ENCODE measurements around the gene MAN2B2. TPM values are rescaled to one million over a fixed set of nuclear protein-coding genes. Genes with fewer than 3 reads are reported as not detected.

Gene MAN2B2
- total RNA-seq, 1 donor from 2014 or later = 44.1 TPM

DNA sequence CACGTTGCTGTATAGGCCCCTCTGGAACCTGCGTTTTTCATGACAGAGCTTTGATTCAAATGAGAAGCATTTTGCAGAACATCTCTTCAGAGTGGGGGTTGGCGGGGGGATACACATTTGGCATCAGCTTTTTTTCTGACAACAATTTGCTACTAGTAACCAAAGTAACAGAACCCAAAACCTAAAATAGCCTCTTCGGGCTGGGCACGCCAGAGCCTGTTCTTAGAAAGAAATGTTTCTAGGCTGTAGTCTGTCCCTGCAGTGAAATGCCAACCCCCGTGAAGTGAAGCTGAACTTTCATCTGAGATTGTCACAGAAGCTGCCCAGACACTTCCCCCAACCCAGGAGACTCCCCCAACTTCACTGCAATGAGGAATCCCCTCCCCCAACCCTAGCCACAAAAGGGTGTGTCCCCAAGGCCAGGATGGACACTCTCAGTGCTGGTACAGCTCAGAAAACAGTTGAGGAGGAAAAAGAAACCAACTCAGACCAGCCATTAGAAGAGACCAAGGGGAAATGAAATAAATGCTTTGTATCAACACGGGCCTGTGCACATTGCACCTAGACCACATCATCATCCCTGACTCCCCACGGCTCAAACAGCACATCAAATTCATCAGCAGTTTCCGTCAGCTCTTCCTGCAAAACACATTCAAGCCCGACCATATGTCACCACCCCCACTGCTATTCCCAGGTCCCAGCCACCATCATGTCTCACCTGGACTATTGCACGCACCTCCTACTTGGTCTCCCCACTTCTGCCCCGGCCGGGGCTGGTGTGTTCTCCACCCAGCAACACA, 8.4 kb upstream of the MAN2B2 start:
- peaks cover 8% of the 10 kb centered on the region for H3K4me1 Mint-ChIP-seq (ENCODE audit: low read depth)
- DNase-seq (ENCODE audit: low spot score) = no peak
- peaks cover 30% of the 10 kb centered on the region for H3K27me3 Mint-ChIP-seq (ENCODE audit: low read depth)
- H3K4me3 Mint-ChIP-seq (ENCODE audit: unreplicated experiment) = no peak overlapping the region
- peaks cover 3% of the 10 kb centered on the region for H3K36me3 Mint-ChIP-seq (ENCODE audit: low read depth)
- H3K27ac Mint-ChIP-seq (ENCODE audit: unreplicated experiment) = no peak overlapping the region
- H3K9me3 Mint-ChIP-seq (ENCODE audit: low read depth) = peaks cover 13% of the 10 kb centered on the region
- TF ChIP-seq, protein P1, sequence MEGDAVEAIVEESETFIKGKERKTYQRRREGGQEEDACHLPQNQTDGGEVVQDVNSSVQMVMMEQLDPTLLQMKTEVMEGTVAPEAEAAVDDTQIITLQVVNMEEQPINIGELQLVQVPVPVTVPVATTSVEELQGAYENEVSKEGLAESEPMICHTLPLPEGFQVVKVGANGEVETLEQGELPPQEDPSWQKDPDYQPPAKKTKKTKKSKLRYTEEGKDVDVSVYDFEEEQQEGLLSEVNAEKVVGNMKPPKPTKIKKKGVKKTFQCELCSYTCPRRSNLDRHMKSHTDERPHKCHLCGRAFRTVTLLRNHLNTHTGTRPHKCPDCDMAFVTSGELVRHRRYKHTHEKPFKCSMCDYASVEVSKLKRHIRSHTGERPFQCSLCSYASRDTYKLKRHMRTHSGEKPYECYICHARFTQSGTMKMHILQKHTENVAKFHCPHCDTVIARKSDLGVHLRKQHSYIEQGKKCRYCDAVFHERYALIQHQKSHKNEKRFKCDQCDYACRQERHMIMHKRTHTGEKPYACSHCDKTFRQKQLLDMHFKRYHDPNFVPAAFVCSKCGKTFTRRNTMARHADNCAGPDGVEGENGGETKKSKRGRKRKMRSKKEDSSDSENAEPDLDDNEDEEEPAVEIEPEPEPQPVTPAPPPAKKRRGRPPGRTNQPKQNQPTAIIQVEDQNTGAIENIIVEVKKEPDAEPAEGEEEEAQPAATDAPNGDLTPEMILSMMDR (IDR thresholded peaks at IDR 0.05) = no peak

GRCh38 chr4:6567218-6567617, 7.8 kb upstream of the MAN2B2 start:
- H3K4me3 Mint-ChIP-seq (ENCODE audit: unreplicated experiment) = no peak overlapping the region
- peaks cover 15% of the 10 kb centered on the region for H3K9me3 Mint-ChIP-seq (ENCODE audit: low read depth)
- no peak overlapping the region for H3K27ac Mint-ChIP-seq (ENCODE audit: unreplicated experiment)
- TF ChIP-seq, protein P1 (IDR thresholded peaks at IDR 0.05) = no peak
- H3K27me3 Mint-ChIP-seq (ENCODE audit: low read depth) = peaks cover 26% of the 10 kb centered on the region
- peaks cover 8% of the 10 kb centered on the region for H3K4me1 Mint-ChIP-seq (ENCODE audit: low read depth)
- no peak for DNase-seq (ENCODE audit: low spot score)
- H3K36me3 Mint-ChIP-seq (ENCODE audit: low read depth) = peaks cover 3% of the 10 kb centered on the region

DNA sequence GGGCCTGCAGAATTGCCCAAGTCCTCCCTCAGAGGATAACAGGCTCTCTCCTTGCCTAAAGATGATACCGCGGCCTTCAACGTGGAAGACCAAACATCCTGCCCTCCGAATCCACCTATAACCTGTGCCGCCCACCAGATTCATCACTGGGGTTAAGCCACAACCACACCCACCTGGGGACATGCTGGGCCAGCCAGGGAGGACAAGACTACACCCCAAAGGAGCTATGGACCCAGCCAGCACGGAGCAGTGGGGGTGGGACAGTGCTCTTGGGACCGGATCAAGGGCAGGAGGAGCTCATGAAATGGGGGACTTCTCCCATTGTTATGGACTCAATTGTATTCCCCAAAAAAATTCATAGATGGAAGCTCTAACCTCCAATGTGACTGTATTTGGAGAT, 6.8 kb upstream of the MAN2B2 start:
- H3K4me1 Mint-ChIP-seq (ENCODE audit: low read depth) = peaks cover 8% of the 10 kb centered on the region
- peaks cover 15% of the 10 kb centered on the region for H3K9me3 Mint-ChIP-seq (ENCODE audit: low read depth)
- H3K4me3 Mint-ChIP-seq (ENCODE audit: unreplicated experiment) = no peak overlapping the region
- H3K27me3 Mint-ChIP-seq (ENCODE audit: low read depth) = peaks cover 22% of the 10 kb centered on the region
- TF ChIP-seq, protein P1 (IDR thresholded peaks at IDR 0.05) = no peak
- DNase-seq (ENCODE audit: low spot score) = no peak
- H3K36me3 Mint-ChIP-seq (ENCODE audit: low read depth) = peaks cover 3% of the 10 kb centered on the region
- no peak overlapping the region for H3K27ac Mint-ChIP-seq (ENCODE audit: unreplicated experiment)

DNA sequence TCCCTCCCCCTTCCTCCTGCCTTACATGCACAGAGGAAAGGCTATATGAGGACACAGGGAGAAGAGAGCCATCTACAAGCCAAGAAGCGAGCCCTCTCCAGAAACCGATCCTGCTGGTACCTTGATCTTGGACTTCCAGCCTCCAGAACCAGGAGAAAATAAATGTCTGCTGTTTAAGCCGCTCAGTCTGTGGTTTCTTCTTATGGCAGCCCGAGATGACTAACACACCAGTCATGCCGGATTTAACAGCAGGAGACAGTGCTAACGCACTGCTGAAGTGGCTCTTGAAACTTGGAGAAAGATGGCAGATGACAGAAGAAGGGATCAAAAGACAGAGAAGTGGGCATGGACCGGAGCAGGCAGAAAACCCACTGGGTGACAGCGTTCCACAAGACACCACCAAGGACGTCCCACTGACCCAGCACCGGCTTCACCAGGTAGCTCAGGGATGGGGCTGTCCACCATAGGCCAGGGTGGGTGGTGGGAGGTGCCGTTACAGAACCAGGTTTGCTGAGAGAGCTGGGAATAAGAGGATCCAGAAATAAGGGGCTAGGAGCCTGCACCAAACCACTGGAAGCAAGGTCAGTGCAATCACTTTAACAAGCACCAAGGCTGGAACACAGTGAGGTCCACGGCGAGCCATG, 6.2 kb upstream of the MAN2B2 start:
- Mint-ChIP-seq H3K27me3 (ENCODE audit: low read depth) (peaks cover 22% of the 10 kb centered on the region), H3K36me3 (ENCODE audit: low read depth) (peaks cover 3% of the 10 kb centered on the region), H3K4me1 (ENCODE audit: low read depth) (peaks cover 8% of the 10 kb centered on the region), H3K4me3 (ENCODE audit: unreplicated experiment) (no peak overlapping the region), H3K9me3 (ENCODE audit: low read depth) (peaks cover 15% of the 10 kb centered on the region), H3K27ac (ENCODE audit: unreplicated experiment) (peak overlapping the region; percentile 65)
- DNase-seq (ENCODE audit: low spot score) = no peak
- TF ChIP-seq, protein P1 (IDR thresholded peaks at IDR 0.05) = no peak

DNA sequence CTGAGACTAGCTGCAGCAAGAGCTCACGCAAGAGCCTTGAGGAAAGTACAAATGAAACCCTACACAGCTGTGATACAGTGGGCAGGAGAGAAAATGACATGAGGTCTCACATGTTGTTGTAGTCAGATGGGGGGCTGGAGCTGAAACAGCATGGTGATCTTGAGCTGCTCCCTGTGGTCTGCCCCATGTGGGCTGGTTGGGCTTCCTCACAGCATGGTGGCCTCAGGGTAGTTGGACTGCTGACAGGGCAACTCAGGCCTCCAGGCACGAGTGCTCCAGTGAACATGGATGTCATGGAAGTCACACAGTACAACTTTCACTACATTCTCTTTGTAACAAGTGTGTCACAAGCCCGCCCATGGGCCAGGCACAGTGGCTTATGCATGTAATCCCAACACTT, 3.4 kb upstream of the MAN2B2 start:
- Mint-ChIP-seq H3K9me3 (ENCODE audit: low read depth) (peaks cover 15% of the 10 kb centered on the region), H3K27ac (ENCODE audit: unreplicated experiment) (no peak overlapping the region), H3K36me3 (ENCODE audit: low read depth) (peaks cover 3% of the 10 kb centered on the region), H3K27me3 (ENCODE audit: low read depth) (peaks cover 11% of the 10 kb centered on the region), H3K4me3 (ENCODE audit: unreplicated experiment) (no peak overlapping the region), H3K4me1 (ENCODE audit: low read depth) (peaks cover 16% of the 10 kb centered on the region)
- TF ChIP-seq, protein P1 (IDR thresholded peaks at IDR 0.05) = no peak
- no peak for DNase-seq (ENCODE audit: low spot score)

Data from chondrocyte (in vitro differentiated cells).